ENCODE data around the gene APOL6.

GRCh38 chr22:35638001-35638400, 10.2 kb upstream of the APOL6 start:
- TF ChIP-seq POLR2A (IDR thresholded peaks at IDR 0.05; ENCODE audit: low read length) = no peak
- no peak for TF ChIP-seq GATA1 (IDR thresholded peaks at IDR 0.05; ENCODE audit: low read depth, low read length)
